HL-60 (cell line): Measurements from ENCODE around the gene FAT1.

Experiments used
- DNase-seq, 2 experiments: peaks; one replicate each; pipeline ENCODE4 v3.0.0-alpha.2; 2010 to 2020; ENCODE audit warnings: low read depth in 1 of 2, low spot score in 1 of 2
- H3K27ac ChIP-seq: fragments of 250-450 bp; sonication (Bioruptor Pico); replicated peaks from 2 replicates; pipeline ENCODE4 v1.5.1; 2020; ENCODE audit warnings: mild to moderate bottlenecking, moderate library complexity
- H3K27me3 ChIP-seq: fragments of 250-450 bp; sonication (Bioruptor Pico); 2 replicates; pipeline ENCODE4 v1.5.1; 2021; ENCODE audit warnings: mild to moderate bottlenecking, moderate library complexity; ENCODE audit not compliant: insufficient read depth, poor library complexity, severe bottlenecking
- H3K4me3 ChIP-seq: replicated peaks from 2 replicates; pipeline ENCODE4 v1.5.1; 2011; ENCODE audit warnings: mild to moderate bottlenecking, control low read depth, low read length; ENCODE audit not compliant: insufficient read depth
- CTCF ChIP-seq: IDR thresholded peaks from one replicate; pipeline ENCODE4 v1.5.1; 2011; ENCODE audit warnings: low read length, control low read depth, inconsistent platforms; ENCODE audit not compliant: insufficient read depth
- GABPA ChIP-seq: IDR thresholded peaks from 2 replicates; pipeline ENCODE4 v1.6.1; 2012; ENCODE audit warnings: low read depth
- POLR2AphosphoS5 ChIP-seq: IDR thresholded peaks from 2 replicates; pipeline ENCODE4 v1.6.1; 2012; ENCODE audit warnings: low read depth
- SPI1 ChIP-seq: IDR thresholded peaks from 2 replicates; pipeline ENCODE4 v1.6.1; 2012; ENCODE audit warnings: low read depth, mild to moderate bottlenecking, borderline replicate concordance
- TF ChIP-seq, protein P1 (sequence below): IDR thresholded peaks from 2 replicates; pipeline ENCODE4 v1.6.1; 2012; ENCODE audit warnings: low read depth; ENCODE audit not compliant: insufficient replicate concordance

Gene FAT1

GRCh38 chr4:186561748-186562147 lies 161.9 kb downstream of the FAT1 start:
- no peak for DNase-seq
- Histone ChIP-seq H3K27me3 (no peaks in the 10 kb centered on the region), H3K27ac (no peak overlapping the region), H3K4me3 (no peak overlapping the region)
- no peak for TF ChIP-seq CTCF

GRCh38 chr4:186560647-186561046 lies 163.0 kb downstream of the FAT1 start:
- no peaks in the 10 kb centered on the region for H3K27me3 ChIP-seq
- DNase-seq: no peak
- H3K27ac ChIP-seq: no peak overlapping the region
- H3K4me3 ChIP-seq: no peak overlapping the region
- TF ChIP-seq GABPA: no peak
- TF ChIP-seq, protein P1, sequence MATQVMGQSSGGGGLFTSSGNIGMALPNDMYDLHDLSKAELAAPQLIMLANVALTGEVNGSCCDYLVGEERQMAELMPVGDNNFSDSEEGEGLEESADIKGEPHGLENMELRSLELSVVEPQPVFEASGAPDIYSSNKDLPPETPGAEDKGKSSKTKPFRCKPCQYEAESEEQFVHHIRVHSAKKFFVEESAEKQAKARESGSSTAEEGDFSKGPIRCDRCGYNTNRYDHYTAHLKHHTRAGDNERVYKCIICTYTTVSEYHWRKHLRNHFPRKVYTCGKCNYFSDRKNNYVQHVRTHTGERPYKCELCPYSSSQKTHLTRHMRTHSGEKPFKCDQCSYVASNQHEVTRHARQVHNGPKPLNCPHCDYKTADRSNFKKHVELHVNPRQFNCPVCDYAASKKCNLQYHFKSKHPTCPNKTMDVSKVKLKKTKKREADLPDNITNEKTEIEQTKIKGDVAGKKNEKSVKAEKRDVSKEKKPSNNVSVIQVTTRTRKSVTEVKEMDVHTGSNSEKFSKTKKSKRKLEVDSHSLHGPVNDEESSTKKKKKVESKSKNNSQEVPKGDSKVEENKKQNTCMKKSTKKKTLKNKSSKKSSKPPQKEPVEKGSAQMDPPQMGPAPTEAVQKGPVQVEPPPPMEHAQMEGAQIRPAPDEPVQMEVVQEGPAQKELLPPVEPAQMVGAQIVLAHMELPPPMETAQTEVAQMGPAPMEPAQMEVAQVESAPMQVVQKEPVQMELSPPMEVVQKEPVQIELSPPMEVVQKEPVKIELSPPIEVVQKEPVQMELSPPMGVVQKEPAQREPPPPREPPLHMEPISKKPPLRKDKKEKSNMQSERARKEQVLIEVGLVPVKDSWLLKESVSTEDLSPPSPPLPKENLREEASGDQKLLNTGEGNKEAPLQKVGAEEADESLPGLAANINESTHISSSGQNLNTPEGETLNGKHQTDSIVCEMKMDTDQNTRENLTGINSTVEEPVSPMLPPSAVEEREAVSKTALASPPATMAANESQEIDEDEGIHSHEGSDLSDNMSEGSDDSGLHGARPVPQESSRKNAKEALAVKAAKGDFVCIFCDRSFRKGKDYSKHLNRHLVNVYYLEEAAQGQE: no peak
- no peak for TF ChIP-seq SPI1
- TF ChIP-seq POLR2AphosphoS5: no peak
- no peak for TF ChIP-seq CTCF

GRCh38 chr4:186557486-186557885 lies 166.2 kb downstream of the FAT1 start:
- no peak for DNase-seq
- H3K27ac ChIP-seq: no peak overlapping the region
- H3K4me3 ChIP-seq: no peak overlapping the region
- TF ChIP-seq SPI1: no peak
- no peak for TF ChIP-seq GABPA
- TF ChIP-seq, protein P1: no peak
- no peak for TF ChIP-seq POLR2AphosphoS5
- no peak for TF ChIP-seq CTCF
- peaks cover 3% of the 10 kb centered on the region for H3K27me3 ChIP-seq

GRCh38 chr4:186557061-186557460 lies 166.6 kb downstream of the FAT1 start:
- TF ChIP-seq, protein P1: no peak
- TF ChIP-seq CTCF: no peak
- no peak for TF ChIP-seq POLR2AphosphoS5
- TF ChIP-seq SPI1: no peak
- no peak for TF ChIP-seq GABPA
- DNase-seq: no peak

More at GRCh38 chr4:186557061-186557460, 166.6 kb downstream of the FAT1 start:
- no peak overlapping the region for H3K4me3 ChIP-seq
- H3K27ac ChIP-seq: no peak overlapping the region
- H3K27me3 ChIP-seq: peaks cover 3% of the 10 kb centered on the region
